Bronchial epithelial cell (primary cell): Measurements from ENCODE around the gene SGCD. TPM values are rescaled to one million over a fixed set of nuclear protein-coding genes. Genes with fewer than 3 reads are reported as not detected.

Experiments
- DNase-seq: peaks from one replicate; pipeline ENCODE4 v3.0.0-alpha.2; 2010; ENCODE audit warnings: low read depth
- FAIRE-seq: peaks from 2 replicates; lab custom pipeline; 2011; peaks lifted over from hg19 to GRCh38; lab: Jason Lieb, UNC
- H3K27me3 ChIP-seq: 2 replicates; pipeline ENCODE4 v1.5.1; 2011; ENCODE audit warnings: low read length; ENCODE audit not compliant: control insufficient read depth, insufficient read depth
- H3K36me3 ChIP-seq: 2 replicates; pipeline ENCODE4 v1.5.1; 2011; ENCODE audit warnings: low read length; ENCODE audit not compliant: control insufficient read depth, insufficient read depth
- H3K4me3 ChIP-seq: 2 replicates; pipeline ENCODE4 v1.5.1; 2011; ENCODE audit warnings: mild to moderate bottlenecking, low read depth, low read length, control low read depth
- CTCF ChIP-seq: IDR thresholded peaks from 2 replicates; pipeline ENCODE4 v1.5.1; 2011; ENCODE audit warnings: mild to moderate bottlenecking, moderate library complexity, low read length, control low read depth, inconsistent platforms; ENCODE audit not compliant: insufficient read depth, severe bottlenecking
- total RNA-seq: library from RNA; depleted of rRNA; stranded (reverse); fragments of >200 nt; gene quantifications from 2 replicates; pipeline ENCODE4 v1.2.1, GENCODE V29; 2014

Gene SGCD
- total RNA-seq, 1 donor from 2014 or later, result under 0.01 TPM

GRCh38 chr5:156423597-156423996 lies 96.6 kb downstream of the SGCD start:
- FAIRE-seq (peak; percentile 52), DNase-seq (no peak)
- H3K4me3 ChIP-seq, result no peak overlapping the region
- no peaks in the 10 kb centered on the region for H3K27me3 ChIP-seq
- H3K36me3 ChIP-seq, result no peaks in the 10 kb centered on the region
- TF ChIP-seq CTCF, result no peak

- no peak for TF ChIP-seq CTCF
- Histone ChIP-seq H3K27me3 (no peaks in the 10 kb centered on the region), H3K36me3 (no peaks in the 10 kb centered on the region), H3K4me3 (no peak overlapping the region)
- no peak for FAIRE-seq
- DNase-seq, result no peak
Observed at GRCh38 chr5:156427315-156427714, 100.4 kb downstream of the SGCD start.

- H3K36me3 ChIP-seq, result no peaks in the 10 kb centered on the region
- FAIRE-seq (no peak), DNase-seq (no peak)
- TF ChIP-seq CTCF, result no peak
- H3K4me3 ChIP-seq, result no peak overlapping the region
- H3K27me3 ChIP-seq, result no peaks in the 10 kb centered on the region
Observed at GRCh38 chr5:156431956-156432829, 105.2 kb downstream of the SGCD start.

- no peak for FAIRE-seq
- Histone ChIP-seq H3K4me3 (no peak overlapping the region), H3K27me3 (no peaks in the 10 kb centered on the region), H3K36me3 (no peaks in the 10 kb centered on the region)
- TF ChIP-seq CTCF, result no peak
- DNase-seq, result no peak
Observed at GRCh38 chr5:156432830-156433105, 105.8 kb downstream of the SGCD start.

- DNase-seq, result no peak
- no peak for FAIRE-seq
- no peak for TF ChIP-seq CTCF
- no peak overlapping the region for H3K4me3 ChIP-seq
- H3K27me3 ChIP-seq, result no peaks in the 10 kb centered on the region
- no peaks in the 10 kb centered on the region for H3K36me3 ChIP-seq
Observed at GRCh38 chr5:156434471-156434870, 107.5 kb downstream of the SGCD start.

GRCh38 chr5:156435101-156435500 lies 108.1 kb downstream of the SGCD start:
- Histone ChIP-seq H3K4me3 (no peak overlapping the region), H3K36me3 (no peaks in the 10 kb centered on the region), H3K27me3 (no peaks in the 10 kb centered on the region)
- no peak for DNase-seq
- FAIRE-seq, result no peak
- no peak for TF ChIP-seq CTCF
